ENCODE measurements around the gene CHKA.

Gene CHKA

DNA sequence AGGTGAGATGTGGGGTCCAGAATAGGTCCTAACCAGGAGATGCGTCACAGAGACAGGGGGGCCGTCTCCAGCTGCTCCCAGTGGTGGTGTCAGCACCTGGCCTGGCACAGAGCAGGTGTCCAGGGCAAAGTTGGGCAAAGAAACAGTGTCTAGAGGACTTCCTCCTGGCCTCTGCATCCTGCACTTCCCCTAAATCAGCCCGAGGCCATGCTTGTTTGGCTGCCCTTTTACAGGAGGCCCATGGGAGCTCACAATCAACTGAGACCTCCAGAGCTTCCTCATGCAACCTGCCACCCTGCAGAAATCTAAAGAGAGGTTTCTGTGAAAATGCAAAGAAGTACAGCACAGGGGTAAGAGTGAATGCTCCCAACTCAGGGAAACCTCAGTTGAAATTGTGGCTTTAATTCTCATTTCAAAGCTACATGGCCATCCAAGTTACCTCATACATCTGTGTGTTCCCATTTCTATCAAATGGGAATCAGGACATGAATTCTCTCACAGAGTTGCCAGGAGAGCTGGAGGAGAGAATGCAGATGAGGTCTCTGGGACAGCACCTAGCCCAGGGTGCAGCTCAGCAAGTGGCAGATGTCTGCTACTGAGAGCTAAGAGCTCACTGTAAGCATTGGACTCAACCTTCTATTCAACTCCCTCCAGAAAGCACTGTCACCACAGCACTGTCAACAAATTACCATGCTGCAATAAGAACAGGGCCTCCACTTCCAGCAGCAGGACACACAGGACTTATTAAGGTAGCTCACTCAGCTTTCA lies 49.7 kb downstream of the CHKA start:
- DNase-seq (ENCODE audit: low read depth): no peak

DNA sequence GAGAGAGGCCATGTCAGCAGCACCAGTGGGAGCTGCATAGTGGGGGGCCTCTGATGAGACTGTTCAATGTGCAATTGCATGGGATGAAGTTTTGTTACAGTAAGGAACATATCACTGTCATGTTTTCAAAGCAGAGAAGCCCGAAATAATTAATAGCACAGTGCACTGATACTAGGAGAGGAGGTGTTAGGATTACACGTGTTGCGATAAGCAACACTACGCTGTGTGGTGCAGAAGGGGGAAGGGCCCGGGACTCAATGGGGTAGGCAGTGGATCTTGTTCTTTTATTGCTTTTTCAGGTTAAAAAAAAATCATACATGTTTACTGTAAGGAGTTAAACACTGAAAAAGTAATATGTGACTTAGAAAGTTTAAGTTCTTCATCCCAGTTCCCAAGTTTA lies 53.2 kb downstream of the CHKA start:
- DNase-seq (ENCODE audit: low read depth): no peak

DNA sequence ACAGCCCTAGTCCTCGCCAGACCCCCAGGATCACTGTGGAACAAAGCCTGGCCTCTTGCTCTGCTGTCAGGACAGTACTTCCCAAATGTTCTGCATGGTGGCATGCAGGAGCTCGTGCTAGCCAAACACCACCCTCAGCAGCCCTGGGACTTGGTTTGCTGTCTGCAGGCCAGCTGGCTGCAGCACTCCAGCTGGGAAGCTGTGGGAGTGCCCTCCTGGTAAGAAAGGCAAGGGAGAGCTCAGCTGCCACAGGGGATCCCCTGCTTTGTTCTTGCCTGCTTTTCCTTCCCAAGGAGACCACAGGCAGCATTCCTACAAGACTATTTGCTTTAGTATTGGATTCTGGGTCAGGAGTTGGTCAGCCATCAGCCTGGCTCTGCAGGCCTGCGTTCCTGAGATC lies 54.4 kb downstream of the CHKA start:
- no peak for DNase-seq (ENCODE audit: low read depth)

DNA sequence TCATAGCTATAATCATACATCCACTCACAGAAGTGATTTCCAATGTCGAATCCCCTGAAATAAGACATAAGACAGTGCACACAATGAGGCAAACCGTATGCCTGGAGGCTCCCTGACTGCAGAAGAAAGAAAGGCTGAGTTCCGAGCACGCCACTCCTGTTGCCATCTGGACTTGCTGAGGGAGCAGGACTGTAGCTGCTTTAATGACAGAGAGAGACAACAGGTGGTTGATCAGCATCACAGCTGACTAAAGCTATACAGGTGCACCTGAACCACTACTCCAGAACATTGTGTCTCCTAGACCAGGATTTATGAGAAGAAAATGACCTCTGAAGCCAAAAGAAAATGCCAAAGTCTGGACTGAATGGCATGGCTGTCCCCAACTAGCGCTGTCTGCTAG lies 55.3 kb downstream of the CHKA start:
- DNase-seq (ENCODE audit: low read depth): no peak

DNA sequence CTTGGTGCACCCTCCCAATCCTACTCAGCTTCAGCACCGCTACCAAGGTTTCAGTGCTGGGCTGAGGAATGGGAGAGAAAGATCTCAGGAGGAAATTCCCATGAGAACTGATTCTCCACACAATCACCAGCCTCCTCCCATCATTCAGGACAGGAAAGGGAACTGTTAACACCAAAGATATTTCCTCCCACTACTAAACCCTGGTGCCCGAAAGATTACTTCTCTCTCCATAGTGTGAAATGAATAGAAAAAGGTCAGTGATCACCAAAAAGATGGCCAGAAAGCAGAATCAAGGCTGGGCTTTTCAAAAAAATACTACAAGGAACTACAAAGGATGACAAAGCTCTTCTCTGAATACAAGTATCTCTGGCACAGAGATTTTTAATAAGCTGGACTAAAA lies 56.3 kb downstream of the CHKA start:
- no peak for DNase-seq (ENCODE audit: low read depth)

DNA sequence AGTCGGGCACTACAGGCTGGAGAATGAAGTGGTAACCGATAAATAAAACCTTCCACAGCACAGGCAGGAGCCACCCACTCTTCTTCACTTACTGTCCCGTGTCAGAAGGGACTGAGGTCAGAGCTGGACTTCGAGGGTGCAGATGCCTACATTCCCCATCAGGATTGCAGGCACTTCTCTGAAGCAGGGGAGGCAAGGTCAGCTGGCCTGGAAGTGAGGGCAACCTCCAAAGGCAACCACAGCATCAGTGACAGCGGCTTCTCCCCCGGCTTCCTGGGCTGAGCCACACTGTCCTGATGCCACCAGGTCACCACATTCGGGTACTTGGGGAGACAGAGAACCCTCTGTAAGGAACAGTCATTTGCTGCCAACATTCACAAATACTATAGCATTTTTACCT lies 59.7 kb downstream of the CHKA start:
- DNase-seq (ENCODE audit: low read depth): no peak

DNA sequence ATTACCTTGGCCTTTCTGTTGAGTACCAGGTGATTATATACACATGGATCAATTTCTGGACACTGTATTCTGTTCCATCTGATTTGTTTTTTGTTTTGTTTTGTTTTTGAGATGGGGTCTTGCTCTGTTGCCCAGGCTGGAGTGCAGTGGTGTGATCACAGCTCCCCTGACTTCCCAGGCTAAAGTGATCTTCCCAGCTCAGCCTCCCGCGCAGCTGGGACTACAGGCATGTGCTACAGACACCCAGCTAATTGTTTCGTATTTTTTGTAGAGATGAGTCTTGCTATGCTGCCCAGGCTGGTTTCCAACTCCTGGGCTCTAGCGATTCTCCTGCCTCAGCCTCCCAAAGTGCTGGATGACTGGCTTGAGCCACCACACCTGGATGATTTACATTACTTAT lies 63.4 kb downstream of the CHKA start:
- DNase-seq (ENCODE audit: low read depth): no peak

DNA sequence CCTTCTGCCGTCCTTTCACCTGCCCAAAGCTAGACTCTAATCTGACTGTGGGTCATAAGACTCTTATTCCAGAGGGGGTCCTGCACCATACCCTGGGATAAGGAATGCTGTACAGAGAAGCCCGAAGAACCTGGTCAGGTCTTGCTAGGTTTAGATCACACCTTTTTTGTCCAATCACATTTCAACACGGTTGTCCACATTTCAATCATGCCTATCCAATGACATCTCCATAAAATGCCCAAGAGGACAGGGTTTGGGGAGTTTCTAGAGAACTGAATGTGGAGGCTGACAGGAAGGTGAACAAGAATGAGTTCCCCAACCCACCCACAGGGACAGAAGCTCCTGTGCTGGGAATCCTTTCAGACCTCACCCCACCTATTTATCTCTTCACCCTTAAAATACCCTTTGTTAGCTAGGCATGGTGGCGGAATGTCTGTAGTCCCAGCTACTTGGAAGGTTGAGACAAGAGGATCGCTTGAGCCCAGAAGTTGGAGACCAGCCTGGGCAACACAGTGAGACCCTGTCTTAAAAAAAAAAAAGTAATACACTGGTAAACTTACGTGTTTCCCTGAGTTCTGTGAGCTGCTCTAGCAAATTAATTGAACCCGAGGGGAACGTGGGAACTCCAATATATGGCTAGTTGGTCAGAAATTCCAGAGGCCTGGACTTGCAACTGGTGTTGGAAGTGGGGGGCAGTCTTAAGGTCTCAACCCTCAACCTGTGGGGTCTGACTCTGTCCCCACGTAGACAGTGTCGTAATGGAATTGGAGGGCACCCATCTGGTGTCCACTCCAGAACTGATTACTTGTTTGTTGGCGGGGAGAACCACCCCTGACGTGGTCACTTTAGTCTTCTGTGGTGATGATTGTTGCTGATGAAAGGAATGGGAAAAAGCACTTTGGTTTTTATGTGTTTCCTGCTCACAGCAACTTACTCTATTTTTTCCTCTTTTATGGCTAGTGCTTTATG lies 64.6 kb downstream of the CHKA start:
- no peak for DNase-seq (ENCODE audit: low read depth)

DNA sequence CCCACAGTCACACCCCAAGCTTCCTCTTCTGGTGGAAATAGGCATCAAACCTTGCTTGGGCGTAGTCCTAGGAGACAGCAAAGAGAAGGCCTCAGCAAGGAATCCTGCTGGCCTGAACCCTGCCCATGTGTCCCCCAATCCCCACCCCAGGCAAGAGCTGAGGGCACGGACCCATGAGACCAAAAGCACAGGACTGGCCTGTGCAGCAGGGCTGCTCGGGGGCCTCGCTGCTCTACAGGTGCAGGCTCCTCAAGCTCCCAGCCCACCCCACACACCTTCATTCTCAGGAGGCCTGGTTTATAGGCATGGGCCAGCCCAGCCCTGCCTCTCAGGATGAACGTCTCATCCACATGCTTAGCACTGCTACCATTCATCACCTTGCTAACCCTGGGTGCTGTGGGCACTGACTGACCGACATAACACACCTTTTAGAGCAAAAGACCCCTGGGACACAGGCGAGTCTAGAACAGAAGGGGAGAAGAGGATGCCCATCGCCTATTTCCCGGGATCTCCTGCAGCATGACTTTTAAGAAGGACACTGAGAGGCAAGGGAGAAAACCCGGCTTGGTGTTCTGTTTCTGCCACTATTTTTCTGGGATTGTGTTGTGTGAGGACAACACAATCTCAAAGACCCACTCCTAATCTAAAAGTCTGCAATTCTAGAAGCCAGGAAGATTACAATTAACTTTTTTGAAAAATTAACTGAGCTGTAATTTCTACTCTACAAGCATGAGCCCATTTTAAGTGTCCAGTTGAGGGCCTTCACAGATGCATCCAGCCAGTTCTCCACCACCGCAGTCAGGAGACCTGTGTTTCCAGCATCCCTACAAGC lies 67.0 kb downstream of the CHKA start:
- DNase-seq (ENCODE audit: low read depth): no peak

DNA sequence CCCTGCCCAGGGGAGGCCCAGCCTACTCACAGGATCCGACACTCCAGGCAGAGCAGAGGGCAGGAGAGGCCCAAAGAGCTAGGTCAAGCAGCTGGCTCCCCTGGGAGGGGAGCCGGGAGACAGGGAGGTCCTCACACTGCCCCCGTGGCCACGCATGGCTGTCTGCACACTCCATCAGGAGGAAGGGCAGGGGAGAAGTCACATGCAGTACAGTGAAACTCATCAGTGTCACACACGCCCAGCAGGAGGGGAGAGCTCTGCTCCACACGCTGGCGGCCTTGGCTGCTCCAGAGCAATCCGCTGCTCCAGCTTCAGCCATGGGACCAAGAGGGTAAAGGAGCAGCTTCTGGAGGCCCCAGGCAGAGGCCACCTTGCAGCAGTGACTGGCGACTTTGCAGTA lies 68.1 kb downstream of the CHKA start:
- no peak for DNase-seq (ENCODE audit: low read depth)

DNA sequence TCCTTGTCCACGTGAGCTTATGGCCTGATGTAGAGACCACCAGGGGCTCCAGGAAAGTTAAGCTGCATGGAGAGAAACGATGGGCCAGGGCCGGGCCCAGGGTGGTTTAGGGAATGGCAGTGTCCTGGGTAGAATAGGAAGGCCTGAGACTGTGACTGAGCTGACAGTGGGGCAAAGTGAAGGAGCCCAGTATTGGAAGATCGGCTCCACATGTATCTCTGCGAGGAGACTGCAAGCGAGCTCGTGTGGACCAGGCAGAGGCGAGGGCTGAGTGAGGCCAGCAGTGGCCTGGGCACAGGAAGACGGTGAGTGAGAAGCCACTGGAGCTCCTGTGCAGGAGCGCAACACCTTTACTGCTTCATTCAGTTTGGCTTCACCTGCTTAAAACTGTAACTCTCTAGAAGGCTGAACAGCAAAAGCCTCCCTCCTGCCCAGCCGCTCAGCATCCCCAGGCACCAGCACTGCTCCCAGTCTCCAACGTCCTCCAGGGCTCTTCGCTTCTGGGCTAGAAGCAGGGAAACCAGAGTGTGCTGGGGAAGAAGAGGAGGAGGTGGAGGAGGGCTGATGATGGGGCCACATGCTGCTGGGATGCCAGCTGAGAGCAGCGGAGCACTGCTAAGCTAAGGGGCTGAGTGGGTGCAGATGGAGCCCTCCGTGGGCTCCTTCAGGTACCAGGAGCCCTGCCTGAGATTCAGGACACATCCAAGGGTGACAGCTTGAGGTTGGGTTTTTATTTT lies 68.9 kb downstream of the CHKA start:
- no peak for DNase-seq (ENCODE audit: low read depth)

DNA sequence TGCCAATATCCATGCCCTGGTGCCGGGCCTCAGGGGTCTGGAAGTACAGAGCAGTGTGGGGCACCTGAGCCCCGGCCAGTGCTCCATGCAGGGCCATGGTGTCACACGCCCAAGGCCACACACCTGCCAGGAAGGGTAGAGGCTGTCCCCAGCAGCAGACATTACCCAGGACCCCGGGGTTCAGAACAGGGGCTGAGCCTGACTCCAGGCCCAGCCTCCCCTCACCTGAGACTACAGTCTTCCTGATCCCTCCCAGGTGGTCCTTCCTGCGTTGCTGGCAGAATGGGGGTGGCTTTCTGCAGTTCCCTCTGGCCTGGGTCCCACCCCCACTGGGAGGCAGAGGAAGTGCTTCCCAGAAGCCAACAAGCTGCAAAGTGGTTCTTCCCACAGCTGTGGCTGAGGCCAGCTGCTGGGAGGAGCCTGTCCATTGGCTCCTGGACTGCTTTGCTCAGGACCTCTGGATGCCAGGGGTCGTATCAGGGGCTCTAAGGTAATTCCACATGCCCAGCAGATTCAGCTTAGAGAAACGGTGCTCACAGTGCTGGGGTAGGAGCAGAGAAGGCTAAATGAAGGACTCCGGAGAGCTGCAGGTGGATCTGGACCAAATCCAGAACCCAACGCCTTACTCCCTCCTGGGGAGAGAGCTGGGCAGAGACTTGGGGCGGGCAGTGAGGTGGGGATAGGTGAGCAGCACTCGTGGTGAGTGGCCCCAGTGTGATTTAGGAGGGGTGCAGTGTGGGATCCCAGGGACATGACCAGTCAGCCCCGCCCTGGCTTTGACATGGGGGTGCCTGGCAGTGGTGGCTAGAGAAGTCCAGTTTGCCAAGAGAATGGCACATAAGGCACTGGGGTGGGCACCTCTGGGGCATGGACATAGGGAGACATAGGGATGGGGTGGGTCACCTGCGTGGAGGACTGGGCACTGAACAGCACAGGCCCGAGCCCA lies 69.7 kb downstream of the CHKA start:
- no peak for DNase-seq (ENCODE audit: low read depth)

DNA sequence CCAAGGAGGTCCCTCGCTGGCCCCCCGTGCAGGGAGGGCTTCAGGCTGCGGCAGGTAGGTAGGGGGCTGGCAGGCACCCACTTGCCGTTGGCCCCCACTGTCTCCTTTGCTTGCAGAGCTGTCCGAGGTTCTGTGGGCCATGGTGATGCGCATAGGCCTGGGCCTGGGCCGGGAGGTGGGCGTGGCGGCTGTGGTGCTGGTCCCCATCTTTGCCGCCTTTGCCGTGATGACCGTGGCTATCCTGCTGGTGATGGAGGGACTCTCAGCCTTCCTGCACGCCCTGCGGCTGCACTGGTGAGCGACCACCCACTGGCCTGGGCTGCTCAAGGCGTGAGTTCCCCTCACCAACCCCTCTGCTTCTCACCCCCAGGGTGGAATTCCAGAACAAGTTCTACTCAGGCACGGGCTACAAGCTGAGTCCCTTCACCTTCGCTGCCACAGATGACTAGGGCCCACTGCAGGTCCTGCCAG lies 70.8 kb downstream of the CHKA start:
- no peak for DNase-seq (ENCODE audit: low read depth)

DNA sequence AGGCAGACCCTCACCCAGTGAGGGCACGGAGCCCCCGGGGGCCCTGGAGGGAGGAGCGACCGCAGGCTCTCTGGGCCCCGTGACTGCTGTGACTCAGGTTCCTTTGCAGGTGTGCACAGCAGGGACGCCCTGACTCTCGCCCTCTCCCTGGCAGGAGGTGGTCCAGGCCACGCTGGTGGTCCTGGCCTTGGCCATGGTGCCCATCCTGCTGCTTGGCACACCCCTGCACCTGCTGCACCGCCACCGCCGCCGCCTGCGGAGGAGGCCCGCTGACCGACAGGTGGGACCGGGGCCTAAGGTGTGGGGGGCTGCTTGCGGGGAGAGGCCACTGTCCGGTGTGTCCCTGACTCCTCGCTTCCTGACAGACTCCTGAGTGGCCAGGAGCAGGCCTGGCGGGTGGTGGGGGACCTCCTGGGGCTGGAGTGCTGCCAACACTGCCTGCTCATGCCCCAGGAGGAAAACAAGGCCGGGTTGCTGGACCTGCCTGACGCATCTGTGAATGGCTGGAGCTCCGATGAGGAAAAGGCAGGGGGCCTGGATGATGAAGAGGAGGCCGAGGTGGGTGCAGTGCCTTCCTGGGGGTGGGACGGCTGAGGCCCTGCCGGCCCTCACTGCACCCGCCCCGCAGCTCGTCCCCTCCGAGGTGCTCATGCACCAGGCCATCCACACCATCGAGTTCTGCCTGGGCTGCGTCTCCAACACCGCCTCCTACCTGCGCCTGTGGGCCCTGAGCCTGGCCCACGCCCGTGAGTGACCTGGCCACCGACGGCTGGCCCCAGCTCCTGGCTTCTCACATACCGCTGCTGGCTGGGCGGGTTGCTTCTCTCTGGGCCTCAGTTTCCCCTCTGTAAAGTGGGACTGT lies 71.4 kb downstream of the CHKA start:
- DNase-seq (ENCODE audit: low read depth): no peak

DNA sequence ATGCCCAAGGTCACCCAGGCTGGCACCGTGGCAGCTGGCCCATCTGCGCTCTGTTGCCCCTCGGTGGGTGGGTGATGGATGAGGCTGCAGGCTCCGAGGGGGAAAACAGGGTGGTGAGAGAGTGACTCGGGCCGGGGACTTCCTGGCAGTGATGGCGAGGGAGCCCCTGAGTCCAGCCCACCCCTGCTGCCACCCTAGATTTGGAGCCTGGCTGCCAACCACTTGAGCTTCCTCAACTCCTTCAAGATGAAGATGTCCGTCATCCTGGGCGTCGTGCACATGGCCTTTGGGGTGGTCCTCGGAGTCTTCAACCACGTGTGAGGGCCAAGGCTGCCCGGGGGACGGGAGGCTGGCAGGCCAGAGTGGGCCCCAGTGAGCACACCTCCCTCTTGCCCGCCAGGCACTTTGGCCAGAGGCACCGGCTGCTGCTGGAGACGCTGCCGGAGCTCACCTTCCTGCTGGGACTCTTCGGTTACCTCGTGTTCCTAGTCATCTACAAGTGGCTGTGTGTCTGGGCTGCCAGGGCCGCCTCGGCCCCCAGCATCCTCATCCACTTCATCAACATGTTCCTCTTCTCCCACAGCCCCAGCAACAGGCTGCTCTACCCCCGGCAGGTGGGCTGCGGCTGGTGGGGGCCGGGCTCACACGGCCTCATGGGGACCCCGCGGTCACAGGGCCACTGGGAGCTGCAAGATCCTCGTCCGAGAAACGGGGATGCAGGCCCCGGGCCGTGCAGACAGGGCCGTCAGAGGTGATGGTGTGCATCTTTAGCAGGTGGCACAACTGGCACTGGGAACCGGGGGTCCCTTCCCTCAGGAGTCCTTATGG lies 72.3 kb downstream of the CHKA start:
- DNase-seq (ENCODE audit: low read depth): no peak

DNA sequence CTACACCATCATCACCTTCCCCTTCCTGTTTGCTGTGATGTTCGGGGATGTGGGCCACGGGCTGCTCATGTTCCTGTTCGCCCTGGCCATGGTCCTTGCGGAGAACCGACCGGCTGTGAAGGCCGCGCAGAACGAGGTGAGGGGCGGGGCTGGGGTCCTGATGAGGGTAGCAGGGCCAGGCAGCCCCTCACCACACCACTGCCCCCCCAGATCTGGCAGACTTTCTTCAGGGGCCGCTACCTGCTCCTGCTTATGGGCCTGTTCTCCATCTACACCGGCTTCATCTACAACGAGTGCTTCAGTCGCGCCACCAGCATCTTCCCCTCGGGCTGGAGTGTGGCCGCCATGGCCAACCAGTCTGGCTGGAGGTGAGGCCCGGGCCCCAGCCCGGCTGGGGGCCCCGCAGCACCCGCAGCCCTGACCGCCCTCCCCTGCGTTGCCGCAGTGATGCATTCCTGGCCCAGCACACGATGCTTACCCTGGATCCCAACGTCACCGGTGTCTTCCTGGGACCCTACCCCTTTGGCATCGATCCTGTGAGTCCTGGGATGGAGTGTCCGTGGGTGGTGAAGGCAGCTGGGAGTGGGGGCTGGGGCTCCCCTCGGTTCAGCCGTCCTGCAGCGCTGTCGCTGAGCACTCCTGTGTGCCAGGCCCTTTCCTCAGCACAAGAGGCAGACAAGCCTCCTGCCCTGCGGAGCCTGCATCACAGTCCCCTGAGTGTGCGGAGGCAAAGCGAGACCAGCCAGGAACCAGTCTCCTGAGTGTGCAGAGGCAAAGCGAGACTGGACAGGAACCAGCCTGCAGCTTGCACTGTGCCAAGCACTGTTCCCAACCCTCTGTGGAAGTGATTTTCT lies 73.5 kb downstream of the CHKA start:
- DNase-seq (ENCODE audit: low read depth): no peak

DNA sequence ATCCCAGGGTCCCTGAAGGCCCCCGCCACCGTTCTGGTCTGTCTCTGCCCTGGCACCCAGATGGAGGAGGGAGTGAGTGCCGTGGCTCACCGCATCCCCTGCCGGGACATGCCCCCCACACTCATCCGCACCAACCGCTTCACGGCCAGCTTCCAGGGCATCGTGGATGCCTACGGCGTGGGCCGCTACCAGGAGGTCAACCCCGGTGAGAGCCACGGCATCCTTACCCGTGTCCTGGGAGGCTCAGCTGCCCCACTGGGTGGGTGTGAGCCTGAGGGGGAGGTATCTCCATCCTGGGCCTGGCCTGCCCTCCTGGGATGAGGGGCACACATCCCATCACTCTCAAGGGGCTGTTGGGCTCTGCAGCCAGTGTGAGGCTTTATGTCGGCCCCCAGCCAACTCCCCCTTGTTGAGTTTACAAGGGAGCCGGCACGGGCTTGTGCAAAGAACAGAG lies 76.3 kb downstream of the CHKA start:
- no peak for DNase-seq (ENCODE audit: low read depth)

Data from T-helper 22 cell (primary cell).